IMR-90 (cell line): Measurements from ENCODE around the gene MTF1. TPM values are rescaled to one million over a fixed set of nuclear protein-coding genes. Genes with fewer than 3 reads are reported as not detected.

Experiments
- ATAC-seq: fragments of 200-7000 bp; cut with Tn5 transposase; 2 replicates; pipeline ENCODE4 v1.9.1; 2020; ENCODE audit warnings: low read depth, mild to moderate bottlenecking, moderate library complexity
- BruUV-seq: library from RNA; stranded (reverse); fragments of 400-500 nt; replicated peaks from 2 replicates; lab custom pipeline; 2021; lab: Mats Ljungman, UMichigan
- CTCF ChIA-PET: fragments of 300-600 bp; formaldehyde crosslinking; extraction: SDS; loops from one replicate; lab custom pipeline; 2021; ENCODE audit warnings: antibody characterized with exemption; lab: Yijun Ruan, JAX
- POLR2A ChIA-PET: fragments of 300-600 bp; sonication (Branson Sonifier 250); formaldehyde crosslinking; loops from one replicate; lab custom pipeline; 2022; ENCODE audit warnings: antibody characterized with exemption; ENCODE audit not compliant: unreplicated experiment; lab: Charles Lee
- DNase-seq: peaks from one replicate; pipeline ENCODE4 v3.0.0; 2013
- H2AFZ ChIP-seq: replicated peaks from 2 replicates; pipeline ENCODE3; 2013; ENCODE audit warnings: low read length, mild to moderate bottlenecking; ENCODE audit not compliant: poor library complexity
- H2AK5ac ChIP-seq: 2 replicates; pipeline ENCODE4 v1.6.1; 2013; ENCODE audit warnings: low read depth, low read length, inconsistent platforms
- H2AK9ac ChIP-seq: replicated peaks from 2 replicates; pipeline ENCODE3; 2013; ENCODE audit warnings: mild to moderate bottlenecking, low read depth, low read length, moderate library complexity; ENCODE audit not compliant: poor library complexity
- H2BK120ac ChIP-seq: 2 replicates; pipeline ENCODE4 v1.6.1; 2013; ENCODE audit warnings: low read depth, low read length, inconsistent platforms
- H2BK15ac ChIP-seq: 3 replicates; pipeline ENCODE4 v1.6.1; 2013; ENCODE audit warnings: low read depth, low read length, inconsistent platforms
- H2BK20ac ChIP-seq: 2 replicates; pipeline ENCODE4 v1.6.1; 2013; ENCODE audit warnings: low read depth, mild to moderate bottlenecking, inconsistent platforms, low read length, moderate library complexity
- H2BK5ac ChIP-seq: 2 replicates; pipeline ENCODE4 v1.6.1; 2013; ENCODE audit warnings: mild to moderate bottlenecking, low read depth, low read length, inconsistent platforms; ENCODE audit not compliant: poor library complexity, severe bottlenecking
- H3K14ac ChIP-seq: replicated peaks from 2 replicates; pipeline ENCODE4 v1.6.1; 2013; ENCODE audit warnings: low read depth, low read length, inconsistent platforms
- H3K18ac ChIP-seq: 2 replicates; pipeline ENCODE4 v1.6.1; 2013; ENCODE audit warnings: low read depth, low read length, control low read depth
- H3K23ac ChIP-seq: 2 replicates; pipeline ENCODE4 v1.6.1; 2013; ENCODE audit warnings: low read depth, low read length, inconsistent platforms
- H3K27ac ChIP-seq: 2 replicates; pipeline ENCODE4 v1.5.1; 2013; ENCODE audit warnings: mild to moderate bottlenecking, control low read depth, low read length; ENCODE audit not compliant: insufficient read depth
- H3K27me3 ChIP-seq: 2 replicates; pipeline ENCODE4 v1.6.1; 2013; ENCODE audit warnings: low read length; ENCODE audit not compliant: control insufficient read depth, insufficient read depth
- H3K36me3 ChIP-seq: 2 replicates; pipeline ENCODE4 v1.6.1; 2013; ENCODE audit warnings: low read length, mixed read lengths; ENCODE audit not compliant: control insufficient read depth, insufficient read depth
- H3K4ac ChIP-seq: 2 replicates; pipeline ENCODE4 v1.6.1; 2013; ENCODE audit warnings: low read depth, low read length, inconsistent platforms
- H3K4me1 ChIP-seq: 2 replicates; pipeline ENCODE4 v1.6.1; 2013; ENCODE audit warnings: low read length, mixed read lengths; ENCODE audit not compliant: control insufficient read depth, insufficient read depth
- H3K4me2 ChIP-seq: 2 replicates; pipeline ENCODE4 v1.6.1; 2013; ENCODE audit warnings: low read depth, mild to moderate bottlenecking, control low read depth, low read length, moderate library complexity
- H3K4me3 ChIP-seq: 2 replicates; pipeline ENCODE4 v1.5.1; 2013; ENCODE audit warnings: low read depth, mild to moderate bottlenecking, control low read depth, low read length, moderate library complexity; ENCODE audit not compliant: insufficient read depth
- H3K56ac ChIP-seq: 2 replicates; pipeline ENCODE4 v1.6.1; 2013; ENCODE audit warnings: low read length, inconsistent platforms; ENCODE audit not compliant: insufficient read depth; ENCODE audit errors: extremely low read depth
- H3K79me1 ChIP-seq, 2 experiments: 2 replicates each; pipeline ENCODE4 v1.6.1; 2013; ENCODE audit warnings: low read length in 2 of 2, inconsistent platforms in 1 of 2, low read depth in 1 of 2
- H3K9ac ChIP-seq: 2 replicates; pipeline ENCODE4 v1.6.1; 2013; ENCODE audit warnings: low read depth, low read length, control low read depth
- H3K9me1 ChIP-seq: 2 replicates; pipeline ENCODE4 v1.6.1; 2013; ENCODE audit warnings: low read length, inconsistent platforms; ENCODE audit not compliant: insufficient read depth
- H3K9me3 ChIP-seq: 2 replicates; pipeline ENCODE4 v1.6.1; 2013; ENCODE audit warnings: low read length; ENCODE audit not compliant: control insufficient read depth, insufficient read depth
- H4K20me1 ChIP-seq: 2 replicates; pipeline ENCODE4 v1.6.1; 2013; ENCODE audit warnings: low read length, inconsistent platforms; ENCODE audit not compliant: insufficient read depth
- H4K5ac ChIP-seq: 2 replicates; pipeline ENCODE4 v1.6.1; 2013; ENCODE audit warnings: mild to moderate bottlenecking, low read depth, low read length, control low read depth
- H4K8ac ChIP-seq, 2 experiments: 2 replicates each; pipeline ENCODE4 v1.6.1; 2013; ENCODE audit warnings: low read depth in 2 of 2, low read length in 2 of 2, control low read depth in 1 of 2, inconsistent platforms in 1 of 2
- H4K91ac ChIP-seq: 2 replicates; pipeline ENCODE4 v1.6.1; 2013; ENCODE audit warnings: low read depth, low read length, inconsistent platforms; ENCODE audit not compliant: insufficient read depth
- RFX5 ChIP-seq: IDR thresholded peaks from 2 replicates; pipeline ENCODE4 v1.8.0; 2012; ENCODE audit warnings: low read depth, mild to moderate bottlenecking, low read length, moderate library complexity
- WGBS, 2 experiments: methylation state at CpG; one replicate each; pipeline versions ENCODE4 v1.1.5 to v1.1.7; 2013; ENCODE audit warnings: missing lambda C conversion rate in 2 of 2; ENCODE audit not compliant: insufficient read length in 1 of 2; ENCODE audit errors: extremely low coverage in 2 of 2; 5-methylcytosine and 5-hydroxymethylcytosine counted together
- dilution Hi-C: fragments of 300-500 bp; cut with HindIII; formaldehyde crosslinking; loops from one replicate; pipeline ENCODE4 v1.14.3; 2018; ENCODE audit warnings: low sequenced_read_pairs; ENCODE audit not compliant: unreplicated experiment
- in situ Hi-C: fragments of 300-500 bp; cut with MboI; formaldehyde crosslinking; loops from 3 replicates; pipeline ENCODE4 v1.14.3; 2019; ENCODE audit warnings: low sequenced_read_pairs, inconsistent platforms, mixed read lengths
- intact Hi-C: fragments of 100-400 bp; cut with micrococcal nuclease; formaldehyde crosslinking; loops from 2 replicates; pipeline ENCODE4 v1.10.0; 2022
- polyA plus RNA-seq, 3 experiments: library from polyadenylated mRNA; depleted of rRNA; stranded (reverse); fragments of >200 nt; gene quantifications; 2 replicates each; pipeline ENCODE4 v1.2.3, GENCODE V29; 2012; ENCODE audit warnings: low replicate concordance in 1 of 3
- total RNA-seq: library from RNA; depleted of rRNA; stranded (reverse); fragments of >200 nt; gene quantifications from 2 replicates; pipeline ENCODE4 v1.2.3, GENCODE V29; 2012

MTF1 gene
- total and polyA plus RNA-seq, 2 of the 4 experiments (the other 2 are of a cell fraction) = 2.3 to 4.7 TPM

- H2BK20ac ChIP-seq = no peak overlapping the region
- H4K5ac ChIP-seq = no peak overlapping the region
- no peaks in the 10 kb centered on the region for H3K36me3 ChIP-seq
- H3K9ac ChIP-seq = no peak overlapping the region
- H2AK5ac ChIP-seq = no peak overlapping the region
- no peak overlapping the region for H3K23ac ChIP-seq
- no peak for DNase-seq
- no peak overlapping the region for H3K56ac ChIP-seq
- in situ Hi-C loops = no loop called here
- no peaks in the 10 kb centered on the region for H3K9me3 ChIP-seq
- no peak for TF ChIP-seq RFX5
- H3K14ac ChIP-seq = no peak overlapping the region
- H2AFZ ChIP-seq = no peak overlapping the region
- H3K4me2 ChIP-seq = no peak overlapping the region
- no peak overlapping the region for H4K8ac ChIP-seq
- 61% methylated on average over 10 of the region's 17 CpGs; no CpG with 5 or more reads in 1 of the 2 experiments for WGBS, 2 experiments
- no peaks in the 10 kb centered on the region for H3K79me1 ChIP-seq
- H2AK9ac ChIP-seq = no peak overlapping the region
- ATAC-seq = no peak
- no peak overlapping the region for H2BK15ac ChIP-seq
- no peak overlapping the region for H3K27ac ChIP-seq
- H2BK120ac ChIP-seq = no peak overlapping the region
- H3K9me1 ChIP-seq = no peaks in the 10 kb centered on the region
- ChIA-PET CTCF (interaction anchor here (1.2 kb wide), 1 partner anchor 12 kb away, joined by 3 read pairs; no protein-coding TSS in a partner anchor), POLR2A (no interaction called here)
- H3K4me1 ChIP-seq = no peaks in the 10 kb centered on the region
- intact Hi-C loops = no loop called here
- no peak overlapping the region for H3K4me3 ChIP-seq
- no peak overlapping the region for H3K4ac ChIP-seq
- no peaks in the 10 kb centered on the region for H4K20me1 ChIP-seq
- dilution Hi-C loops = no loop called here
- peaks cover 5% of the 10 kb centered on the region; the same call in 1 of the 2 replicates for H3K27me3 ChIP-seq
- no peak overlapping the region for H4K91ac ChIP-seq
- BruUV-seq = no TSS peak
- H3K18ac ChIP-seq = no peak overlapping the region
- no peak overlapping the region for H2BK5ac ChIP-seq
Measured at GRCh38 chr1:37782491-37782890, 76.9 kb downstream of the MTF1 start.
